GM10847 (cell line): ENCODE measurements around the gene ROBO1.

Experiments used
- POLR2A ChIP-seq: IDR thresholded peaks from 2 replicates; pipeline ENCODE4 v1.6.1; 2011; ENCODE audit not compliant: insufficient read length; ENCODE audit errors: extremely low read depth

Gene ROBO1

DNA sequence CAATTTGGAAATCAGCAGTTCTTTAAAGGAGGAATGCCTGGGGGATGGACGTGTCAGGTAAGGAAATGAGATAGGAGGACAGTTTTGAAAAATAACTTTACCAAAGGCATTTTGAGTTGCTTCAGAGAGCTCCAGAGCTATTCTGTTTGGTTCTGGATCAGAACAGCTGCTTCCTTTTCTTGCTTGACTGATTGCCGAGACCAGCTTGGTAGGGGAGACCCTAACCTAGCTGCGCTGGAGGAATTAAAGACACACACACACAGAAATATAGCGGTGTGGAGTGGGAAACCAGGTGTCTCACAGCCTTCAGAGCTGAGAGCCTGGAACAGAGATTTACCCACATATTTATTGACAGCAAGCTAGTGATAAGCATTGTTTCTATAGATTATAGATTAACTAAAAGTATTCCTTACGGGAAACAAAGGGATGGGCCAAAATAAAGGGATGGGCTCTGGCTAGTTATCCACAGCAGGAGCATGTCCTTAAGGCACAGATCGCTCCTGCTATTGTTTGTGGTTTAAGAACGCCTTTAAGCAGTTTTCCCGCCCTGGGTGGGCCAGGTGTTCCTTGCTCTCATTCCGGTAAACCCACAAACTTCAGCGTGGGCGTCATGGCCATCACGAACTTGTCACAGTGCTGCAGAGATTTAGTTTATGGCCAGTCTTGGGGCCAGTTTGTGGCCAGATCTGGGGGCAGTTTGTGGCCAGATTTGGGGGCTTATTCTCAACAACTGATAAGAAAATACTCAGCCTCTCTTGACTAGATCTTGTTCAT is 556.0 kb downstream of the ROBO1 start:
- TF ChIP-seq POLR2A = no peak

DNA sequence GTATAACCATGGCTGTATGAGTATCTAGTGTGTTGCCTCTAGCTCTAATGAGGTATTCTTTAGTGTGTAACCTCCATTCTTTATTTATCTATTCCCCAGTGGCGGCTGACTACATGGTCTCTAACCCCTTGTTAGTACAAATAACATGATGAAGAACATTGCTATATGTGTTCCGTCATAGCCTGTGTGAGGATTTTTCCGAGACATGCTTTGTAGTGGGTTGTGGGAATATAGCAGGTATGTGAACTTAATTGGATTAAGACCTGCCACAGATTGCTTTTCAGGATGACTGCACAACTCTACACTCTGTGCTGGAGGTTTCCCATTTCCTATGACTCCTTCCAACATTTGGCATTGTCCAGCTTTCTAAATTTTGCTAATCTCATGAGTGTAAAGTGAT is 563.4 kb downstream of the ROBO1 start:
- TF ChIP-seq POLR2A = no peak

DNA sequence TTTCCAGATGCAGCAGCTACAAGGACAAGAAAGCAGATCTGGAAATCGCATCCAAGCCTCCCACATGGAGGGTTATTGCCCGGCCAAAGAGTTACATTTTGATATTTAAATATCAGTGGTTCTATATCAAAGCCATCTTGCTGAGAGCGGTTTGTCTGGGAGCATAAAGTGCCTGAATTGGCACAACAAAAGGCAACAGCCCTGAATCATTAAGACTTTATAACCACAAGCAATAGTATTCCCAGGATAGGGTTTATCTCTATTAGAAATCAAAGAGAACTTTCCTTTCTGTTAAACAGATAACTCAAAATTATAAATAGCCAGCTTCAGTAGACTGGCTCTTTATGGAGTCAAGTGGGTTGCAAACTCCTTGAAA is 564.7 kb downstream of the ROBO1 start:
- no peak for TF ChIP-seq POLR2A

DNA sequence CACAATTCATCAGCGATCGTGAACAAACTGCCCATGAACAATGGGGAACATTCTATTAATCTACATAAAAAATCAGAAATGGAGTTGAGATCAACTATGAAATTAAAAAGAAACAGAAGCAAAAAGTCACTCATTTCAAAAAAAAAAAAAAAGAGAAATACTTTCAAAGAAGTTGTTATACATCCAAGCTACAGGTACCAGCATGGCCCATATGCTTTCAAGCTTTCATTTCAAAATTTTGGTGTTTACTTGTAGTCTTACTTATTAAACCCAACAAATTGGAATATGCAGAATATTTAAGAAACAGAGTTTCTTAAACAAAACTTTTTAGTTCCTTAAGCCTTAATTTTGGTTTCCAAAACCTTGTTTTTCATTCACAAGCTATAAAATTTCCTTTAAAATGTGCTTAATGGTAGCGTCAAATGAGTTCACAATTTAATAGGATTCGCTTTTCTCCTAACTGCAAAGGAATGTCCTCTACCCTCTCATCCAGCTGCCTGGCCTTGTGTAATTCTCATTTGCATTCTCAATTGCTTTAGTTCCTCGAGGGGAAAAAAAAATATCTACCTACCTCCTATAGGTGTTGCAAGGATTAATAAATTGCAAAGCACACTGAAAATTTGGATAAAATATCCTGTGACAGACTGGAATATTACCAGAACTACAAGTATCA is 565.2 kb downstream of the ROBO1 start:
- no peak for TF ChIP-seq POLR2A

DNA sequence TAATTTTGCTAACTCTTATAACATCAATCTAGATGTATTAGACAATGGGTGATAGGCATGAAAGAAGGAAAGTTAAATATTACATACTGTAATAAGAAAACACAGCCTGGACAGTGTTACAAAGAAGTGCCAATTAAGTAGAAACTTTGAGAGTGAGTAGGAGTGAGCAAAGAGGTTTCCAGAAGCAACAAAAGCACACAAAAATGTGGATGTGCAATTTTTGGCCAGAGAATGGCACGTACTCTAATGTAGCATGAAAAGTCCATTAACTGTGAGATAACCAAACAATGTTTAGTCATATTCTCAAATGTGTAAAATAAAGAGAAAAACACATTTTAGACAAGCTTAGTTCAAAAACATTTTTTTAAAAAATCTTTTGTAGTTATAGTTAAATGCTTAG is 567.3 kb downstream of the ROBO1 start:
- no peak for TF ChIP-seq POLR2A

DNA sequence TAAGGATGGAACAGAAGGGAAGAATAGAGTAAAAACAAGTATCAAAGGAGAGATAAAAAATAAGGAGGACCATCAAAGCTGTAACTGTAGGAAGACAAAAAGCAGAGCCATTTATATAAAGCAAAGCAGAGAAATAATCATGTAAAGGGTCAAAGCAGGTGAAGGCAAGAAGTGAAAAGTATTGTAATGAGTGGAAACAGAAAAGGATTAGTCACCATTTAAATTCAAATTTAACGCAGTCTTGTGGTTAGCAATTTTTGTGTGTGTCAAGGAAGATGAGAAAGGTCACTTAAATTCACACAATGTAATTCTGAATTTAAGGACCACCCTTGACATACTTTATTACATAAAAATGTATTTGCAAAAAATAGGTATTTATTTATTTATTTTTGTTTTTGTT is 567.8 kb downstream of the ROBO1 start:
- TF ChIP-seq POLR2A = no peak

DNA sequence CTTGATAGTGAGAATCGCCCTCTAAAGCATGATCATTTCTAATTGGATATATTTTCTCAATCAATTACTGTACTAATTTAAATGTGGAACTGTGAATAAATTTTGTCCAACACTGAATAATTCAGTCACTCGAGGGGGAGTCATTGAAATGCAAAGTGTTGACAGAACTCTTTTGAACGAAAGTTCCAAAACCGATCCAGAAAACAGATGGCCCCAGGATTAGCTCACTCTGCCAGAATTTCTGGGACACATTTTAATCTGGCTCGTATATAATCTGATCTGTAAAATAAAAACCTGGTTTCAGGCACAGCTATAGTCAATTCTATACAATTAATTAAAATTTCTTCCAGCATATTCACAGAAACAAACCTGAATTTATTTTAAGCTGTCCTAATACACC is 580.4 kb downstream of the ROBO1 start:
- TF ChIP-seq POLR2A = no peak

DNA sequence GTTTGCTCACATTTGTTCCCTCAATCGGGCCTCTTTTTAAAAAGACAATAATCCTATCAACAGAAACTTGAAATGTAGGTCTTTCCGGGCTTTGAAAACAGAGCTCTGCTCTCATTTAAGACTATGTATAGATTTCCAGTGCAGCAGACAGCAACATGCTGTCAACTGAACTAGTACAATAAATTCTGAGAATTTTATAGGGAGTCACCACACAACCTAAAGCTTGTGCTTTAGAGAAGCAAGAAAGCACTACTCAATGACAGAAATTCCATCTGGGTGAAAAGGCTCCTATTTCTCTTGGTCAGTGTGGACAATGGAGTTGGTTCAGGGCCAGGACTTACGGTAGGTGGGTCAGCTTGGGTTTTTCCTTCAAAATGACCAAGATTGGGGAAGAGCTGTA is 583.5 kb downstream of the ROBO1 start:
- TF ChIP-seq POLR2A = no peak

DNA sequence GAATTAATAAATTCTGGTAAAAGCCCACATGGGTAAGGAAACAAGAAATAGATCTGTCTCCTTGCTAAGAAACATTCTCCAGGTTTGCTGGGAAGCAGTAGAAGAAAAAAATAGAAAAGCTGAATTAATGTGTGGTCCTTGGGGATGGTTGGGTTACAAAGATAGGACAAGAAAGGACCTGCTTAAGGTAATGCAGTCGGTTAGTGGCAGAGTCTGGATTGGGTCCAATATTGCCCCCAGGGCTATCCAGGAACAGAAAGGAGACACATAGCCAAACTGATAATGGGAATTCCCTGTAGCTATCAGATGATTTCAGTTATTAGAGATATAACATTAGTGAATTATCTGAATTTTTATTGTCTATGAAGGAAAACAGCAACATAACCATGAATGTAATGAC is 584.3 kb downstream of the ROBO1 start:
- TF ChIP-seq POLR2A = no peak

DNA sequence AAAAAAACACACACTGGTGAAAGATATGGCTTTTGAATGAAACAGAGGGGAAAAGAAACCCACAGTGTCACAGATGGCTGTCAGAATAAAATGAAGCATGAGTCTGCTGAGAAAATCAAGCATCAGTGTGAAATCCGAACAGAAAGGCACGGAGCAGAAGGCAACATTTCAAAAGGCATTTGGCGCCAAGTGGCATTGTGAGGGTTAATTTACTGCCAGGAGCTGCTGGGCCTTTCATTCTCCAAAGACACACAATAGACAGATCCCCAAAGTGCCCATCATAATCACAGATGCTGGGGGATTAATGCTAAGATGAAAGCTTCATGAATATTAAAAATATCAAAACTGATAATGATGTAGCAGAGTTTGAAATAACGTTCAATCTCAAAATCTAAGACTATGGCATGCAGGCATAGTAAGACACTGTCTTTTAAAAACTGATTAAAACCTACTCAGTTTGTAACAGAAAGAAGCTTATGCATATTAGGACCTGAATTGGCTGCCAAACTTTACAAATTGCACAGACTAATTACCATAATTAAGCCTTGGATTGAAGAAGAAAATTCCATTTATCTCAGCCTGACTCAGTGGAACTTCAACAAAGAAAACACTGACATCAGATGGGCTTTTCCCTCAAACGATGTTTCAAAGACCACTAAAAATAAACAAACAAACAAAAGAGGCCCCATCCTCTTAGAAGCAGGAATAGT is 589.2 kb downstream of the ROBO1 start:
- no peak for TF ChIP-seq POLR2A

DNA sequence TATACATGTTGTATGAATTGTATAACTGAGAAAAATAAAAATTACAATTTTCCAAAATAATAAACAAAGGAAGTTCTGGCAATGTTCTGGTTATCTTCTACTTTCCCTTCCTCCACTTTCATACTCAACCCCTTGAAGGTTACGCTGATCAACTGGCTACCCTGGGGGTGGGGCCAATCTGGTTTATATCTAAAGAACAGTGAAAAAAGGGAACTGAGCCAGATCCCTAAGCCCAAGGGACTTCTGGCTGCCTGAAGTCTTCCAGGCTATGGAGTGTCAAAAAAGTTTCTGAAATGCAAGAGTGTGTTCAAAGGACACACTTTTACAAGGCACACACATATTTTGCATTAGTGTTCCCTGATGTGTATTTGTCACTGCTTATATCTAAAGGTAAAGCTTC is 591.9 kb downstream of the ROBO1 start:
- TF ChIP-seq POLR2A = no peak

DNA sequence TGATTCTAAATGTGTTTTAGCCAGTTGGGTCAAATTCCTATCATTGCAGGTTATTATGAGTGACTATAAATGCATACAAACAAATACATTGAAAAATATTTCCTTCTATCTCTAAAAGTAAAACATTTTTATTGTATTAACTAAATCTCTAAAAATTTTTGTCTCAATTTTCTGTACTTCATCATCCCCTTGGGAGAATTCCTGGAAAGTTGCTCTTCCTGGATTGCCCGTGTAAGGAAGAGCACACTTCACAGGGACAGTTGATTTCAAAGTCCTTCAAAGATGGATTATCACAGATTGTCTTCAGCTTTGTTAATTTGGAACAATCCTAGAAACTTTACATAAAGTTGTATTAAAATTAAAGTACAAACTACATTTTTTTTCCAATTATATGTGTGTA is 595.6 kb downstream of the ROBO1 start:
- TF ChIP-seq POLR2A = no peak

DNA sequence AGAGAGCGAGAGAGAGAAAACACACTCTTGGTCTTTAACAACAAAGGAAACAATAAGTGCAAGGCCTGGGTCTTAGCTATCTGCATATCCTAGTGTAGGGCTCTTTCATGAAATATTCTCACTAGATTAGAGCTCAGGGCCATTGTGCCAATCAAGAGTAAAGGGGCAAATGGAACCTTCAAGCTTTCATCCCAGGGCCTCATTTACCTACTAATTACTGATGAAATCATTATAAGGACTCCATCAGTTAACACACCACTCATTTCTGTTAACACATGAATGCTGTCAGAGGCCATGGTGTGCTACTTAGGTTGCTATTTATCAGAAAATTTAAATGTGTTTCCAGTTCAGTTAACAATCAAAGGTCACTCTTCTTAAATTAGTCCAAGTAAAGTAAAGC is 597.8 kb downstream of the ROBO1 start:
- TF ChIP-seq POLR2A = no peak

DNA sequence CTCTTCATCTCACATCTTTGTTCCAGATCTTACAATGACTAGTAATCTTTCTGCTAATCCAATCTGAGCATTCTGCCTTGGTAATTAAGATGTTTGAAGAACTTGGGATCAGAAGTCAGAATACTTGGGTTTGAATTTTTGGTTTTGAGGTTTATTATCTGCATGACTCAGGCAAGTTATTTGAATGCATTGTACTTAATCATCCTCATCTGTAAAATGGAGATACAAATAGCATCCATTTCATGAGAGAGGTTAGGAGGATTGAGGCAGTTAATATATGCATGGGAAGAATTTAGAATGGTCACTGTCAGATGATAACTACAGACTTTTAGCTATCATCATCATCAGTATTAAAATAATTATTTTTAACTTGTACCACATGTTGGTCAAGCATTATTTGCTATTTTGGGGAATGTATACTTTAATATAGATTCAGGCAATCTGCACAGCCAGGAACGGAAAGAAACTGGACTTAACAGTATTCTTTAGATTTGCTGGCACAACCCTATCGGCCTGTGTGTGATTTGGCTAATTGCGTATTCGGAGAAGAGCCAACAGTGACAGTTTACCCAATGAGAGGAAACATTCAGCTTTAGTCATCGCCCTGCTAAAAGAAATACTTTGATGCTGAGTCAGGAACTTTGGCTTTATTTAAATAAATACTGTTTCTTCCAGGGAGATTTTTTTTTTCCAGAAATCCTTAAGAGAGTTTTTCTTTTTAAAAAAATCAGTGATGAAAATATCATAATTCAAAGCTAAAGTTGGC is 600.0 kb downstream of the ROBO1 start:
- TF ChIP-seq POLR2A = no peak

DNA sequence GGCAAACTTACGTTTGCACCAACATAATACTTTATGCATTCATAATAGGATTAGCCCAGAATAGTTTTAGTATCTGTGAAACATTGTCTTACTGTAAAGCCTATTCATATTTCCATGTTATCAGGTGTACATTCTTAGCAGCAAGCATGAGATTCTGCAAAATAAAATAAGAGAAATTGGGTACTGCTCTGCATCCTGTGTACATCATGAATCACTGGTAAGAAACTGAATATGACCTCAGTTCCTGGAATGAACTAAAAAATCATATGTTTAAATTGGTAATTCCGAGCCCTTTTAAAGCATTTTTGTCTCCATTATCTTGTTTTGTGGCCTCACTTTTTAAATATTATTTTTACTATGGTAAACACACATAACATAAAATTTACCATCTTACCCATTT is 605.1 kb downstream of the ROBO1 start:
- no peak for TF ChIP-seq POLR2A

DNA sequence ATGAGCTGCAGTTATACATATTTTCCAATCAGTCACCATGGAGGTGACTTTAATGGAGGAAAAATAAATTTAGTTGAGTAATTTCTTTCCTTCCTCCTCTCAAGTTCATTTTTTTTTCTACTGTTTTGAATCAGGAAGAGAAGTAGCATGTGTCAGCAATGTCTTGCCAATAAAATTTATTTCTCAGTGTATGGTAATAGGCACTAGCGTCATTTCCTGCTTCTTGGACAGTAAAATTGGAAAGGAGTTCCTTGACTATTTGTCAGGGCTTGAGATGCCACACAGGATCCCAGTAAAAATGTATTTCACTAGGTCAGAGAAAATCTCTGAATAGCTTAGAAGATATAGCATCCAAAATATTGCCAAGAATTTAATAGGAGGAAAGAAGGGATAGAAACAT is 605.9 kb downstream of the ROBO1 start:
- no peak for TF ChIP-seq POLR2A

DNA sequence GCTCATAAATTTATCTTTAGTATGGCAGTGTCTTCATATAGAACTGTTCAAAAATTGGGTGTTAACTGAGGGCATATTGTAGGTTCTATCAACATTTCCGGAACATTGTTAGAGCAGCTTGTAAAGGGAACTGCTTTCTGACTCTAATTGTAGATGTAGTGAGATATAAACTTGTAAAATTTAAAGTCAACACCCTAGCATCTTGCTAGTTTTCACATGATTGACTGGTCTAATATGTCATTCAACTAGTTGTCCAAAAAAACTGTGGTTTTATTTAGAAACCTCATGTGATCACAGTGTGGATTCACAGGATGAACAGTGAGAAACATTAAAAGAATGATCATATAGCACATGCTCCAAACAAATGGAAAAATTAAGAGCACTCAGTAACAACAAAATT is 607.4 kb downstream of the ROBO1 start:
- TF ChIP-seq POLR2A = no peak
